Esophagus muscularis mucosa (tissue), 4 donors: ENCODE measurements around the gene TMPRSS9.

ENCODE experiments used
- CTCF ChIP-seq, 3 experiments: fragments of 200-600 bp in 2 of 3; fragments of 450-650 bp in 1 of 3; sonication (generic) in 2 of 3; IDR thresholded peaks; one replicate each; pipeline ENCODE4 v1.5.1; 2017 to 2019; ENCODE audit warnings: antibody characterized with exemption in 3 of 3, mild to moderate bottlenecking in 2 of 3, moderate library complexity in 1 of 3
- EP300 ChIP-seq: sonication (generic); formaldehyde crosslinking; IDR thresholded peaks from one replicate; pipeline ENCODE4 v1.6.1; 2017; ENCODE audit warnings: antibody characterized with exemption
- POLR2A ChIP-seq: fragments of 450-650 bp; IDR thresholded peaks from one replicate; pipeline ENCODE4 v1.6.1; 2017; ENCODE audit warnings: antibody characterized with exemption, moderate library complexity, mild to moderate bottlenecking, low read depth
- POLR2AphosphoS5 ChIP-seq, 2 donors: sonication (generic); formaldehyde crosslinking; IDR thresholded peaks; one replicate each; pipeline ENCODE4 v1.6.1; 2017; ENCODE audit warnings: antibody characterized with exemption in 2 of 2

- TF ChIP-seq POLR2A (no peak), POLR2AphosphoS5 (IDR thresholded peaks at IDR 0.05) (no peak), CTCF (IDR thresholded peaks at IDR 0.05) (no peak), EP300 (no peak)
These were observed 63.2 kb downstream of the TMPRSS9 start for GRCh38 chr19:2423071-2423914.
